ENCODE data around the gene GRWD1. TPM values are rescaled to one million over a fixed set of nuclear protein-coding genes. Genes with fewer than 3 reads are reported as not detected.

The GRWD1 gene
- total and polyA plus RNA-seq, 2 of the 8 experiments (the other 6 are each of a cell fraction or from before 2014, with no cell fraction given) = 36.9 to 61.9 TPM

- no peak for TF ChIP-seq CTCF (IDR thresholded peaks at IDR 0.05; ENCODE audit: control extremely low read depth in 1 of 3, insufficient read depth in 1 of 3, low read depth in 1 of 3, low read length in 3 of 3)
- TF ChIP-seq SP1 (IDR thresholded peaks at IDR 0.05; ENCODE audit: low read depth, low read length) = peak; percentile 77
- peak; percentile 64 for TF ChIP-seq POLR2AphosphoS5 (IDR thresholded peaks at IDR 0.05; ENCODE audit: low read depth, low read length)
- 0 out of 2 replicates have a peak, but pooled peaks have one; percentile 6 for TF ChIP-seq CREB1 (IDR thresholded peaks at IDR 0.05)
- TF ChIP-seq CHD2 (IDR thresholded peaks at IDR 0.05; ENCODE audit: low read length) = no peak
- TF ChIP-seq TBP (IDR thresholded peaks at IDR 0.05; ENCODE audit: low read depth, low read length) = no peak
- TF ChIP-seq BACH1 (IDR thresholded peaks at IDR 0.05; ENCODE audit: low read length) = no peak
- peak; percentile 58; the same call in 1 of the 2 replicates for TF ChIP-seq TAF1 (IDR thresholded peaks at IDR 0.05; ENCODE audit: low read depth, low read length)
- TF ChIP-seq SP4 (IDR thresholded peaks at IDR 0.05; ENCODE audit: low read length) = 0 out of 2 replicates have a peak, but pooled peaks have one; percentile 84
- no peak for TF ChIP-seq RXRA (IDR thresholded peaks at IDR 0.05; ENCODE audit: insufficient read depth, low read depth, low read length)
- no peak for TF ChIP-seq NRF1 (IDR thresholded peaks at IDR 0.05; ENCODE audit: low read depth, low read length)
- peak; percentile 1 for TF ChIP-seq NANOG (IDR thresholded peaks at IDR 0.05; ENCODE audit: insufficient read depth, low read depth, low read length, poor library complexity, severe bottlenecking)
- no peak for TF ChIP-seq SUZ12 (IDR thresholded peaks at IDR 0.05; ENCODE audit: low read length)
- TF ChIP-seq KDM1A (IDR thresholded peaks at IDR 0.05; ENCODE audit: borderline replicate concordance, low read length) = no peak
- no peak for TF ChIP-seq EP300 (IDR thresholded peaks at IDR 0.05; ENCODE audit: borderline replicate concordance in 1 of 2, low read depth in 2 of 2, low read length in 2 of 2)
- TF ChIP-seq EGR1 (IDR thresholded peaks at IDR 0.05; ENCODE audit: borderline replicate concordance, low read depth, low read length) = no peak
- no peak for TF ChIP-seq CBX5 (IDR thresholded peaks at IDR 0.05; ENCODE audit: low read depth, low read length)
- TF ChIP-seq SP2 (IDR thresholded peaks at IDR 0.05; ENCODE audit: low read length) = no peak
- TF ChIP-seq HDAC2 (IDR thresholded peaks at IDR 0.05; ENCODE audit: borderline replicate concordance in 1 of 2, low read depth in 2 of 2, low read length in 2 of 2) = no peak
- peak; percentile 39 to 53; a peak in 2 of 3 replicates for TF ChIP-seq POLR2A (IDR thresholded peaks at IDR 0.05; ENCODE audit: control extremely low read depth in 1 of 2, low read depth in 2 of 2, low read length in 2 of 2)
- no peak for TF ChIP-seq ZNF274 (IDR thresholded peaks at IDR 0.05; ENCODE audit: borderline replicate concordance, extremely low read depth, low read length)
- TF ChIP-seq JUN (IDR thresholded peaks at IDR 0.05; ENCODE audit: low read depth, low read length) = no peak
- TF ChIP-seq TEAD4 (IDR thresholded peaks at IDR 0.05; ENCODE audit: low read depth, low read length) = no peak
Observed at GRCh38 chr19:48492925-48493717, 47.3 kb downstream of the GRWD1 start (continued).
